HG02884 (cell line): Measurements from ENCODE around the gene GLB1L2.

Source experiments
- ATAC-seq: cut with Tn5 transposase; IDR thresholded peaks from one replicate; pipeline ENCODE4 v1.9.1; 2021; ENCODE audit warnings: mild to moderate bottlenecking, moderate library complexity; ENCODE audit not compliant: unreplicated experiment

GLB1L2 gene

GRCh38 chr11:134365011-134365925 lies 33.5 kb downstream of the GLB1L2 start:
- no peak for ATAC-seq

GRCh38 chr11:134366254-134366653 lies 34.5 kb downstream of the GLB1L2 start:
- no peak for ATAC-seq

GRCh38 chr11:134367781-134368180 lies 36.0 kb downstream of the GLB1L2 start:
- ATAC-seq, result no peak

GRCh38 chr11:134369656-134370525 lies 38.1 kb downstream of the GLB1L2 start:
- no peak for ATAC-seq

- no peak for ATAC-seq
These were observed 39.0 kb downstream of the GLB1L2 start for GRCh38 chr11:134370526-134371435.

GRCh38 chr11:134371436-134372185 lies 39.8 kb downstream of the GLB1L2 start:
- no peak for ATAC-seq

- no peak for ATAC-seq
These were observed 40.7 kb downstream of the GLB1L2 start for GRCh38 chr11:134372536-134372935.

- ATAC-seq, result no peak
These were observed 41.2 kb downstream of the GLB1L2 start for GRCh38 chr11:134372961-134373360.

GRCh38 chr11:134373591-134374052 lies 41.8 kb downstream of the GLB1L2 start:
- no peak for ATAC-seq

GRCh38 chr11:134374171-134374570 lies 42.4 kb downstream of the GLB1L2 start:
- ATAC-seq, result no peak

GRCh38 chr11:134374891-134375550 lies 43.2 kb downstream of the GLB1L2 start:
- ATAC-seq, result no peak

- no peak for ATAC-seq
These were observed 44.5 kb downstream of the GLB1L2 start for GRCh38 chr11:134376150-134376921.

GRCh38 chr11:134377876-134378275 lies 46.1 kb downstream of the GLB1L2 start:
- no peak for ATAC-seq

- ATAC-seq, result no peak
These were observed 47.5 kb downstream of the GLB1L2 start for GRCh38 chr11:134379241-134379640.

- no peak for ATAC-seq
These were observed 48.4 kb downstream of the GLB1L2 start for GRCh38 chr11:134380229-134380628.

- no peak for ATAC-seq
These were observed 49.0 kb downstream of the GLB1L2 start for GRCh38 chr11:134380785-134381184.

- no peak for ATAC-seq
These were observed 50.5 kb downstream of the GLB1L2 start for GRCh38 chr11:134382257-134382656.

GRCh38 chr11:134382830-134383229 lies 51.0 kb downstream of the GLB1L2 start:
- no peak for ATAC-seq
